HCT116 (cell line): Measurements from ENCODE around the gene KIAA1755. TPM values are rescaled to one million over a fixed set of nuclear protein-coding genes. Genes with fewer than 3 reads are reported as not detected.

Source experiments
- ATAC-seq: fragments of 200-7000 bp; cut with Tn5 transposase; 2 replicates; pipeline ENCODE4 v1.9.1; 2020; ENCODE audit warnings: mild to moderate bottlenecking, moderate library complexity
- BruUV-seq: library from RNA; stranded (reverse); fragments of 400-500 nt; replicated peaks from 2 replicates; lab custom pipeline; 2021; lab: Mats Ljungman, UMichigan
- CTCF ChIA-PET: fragments of 300-600 bp; sonication (Branson Sonifier 250); formaldehyde crosslinking; loops from one replicate; lab custom pipeline; 2021; ENCODE audit warnings: antibody characterized with exemption; lab: Charles Lee
- POLR2A ChIA-PET: fragments of 300-600, 350-600 bp; sonication (Branson Sonifier 250); formaldehyde crosslinking; loops from one replicate; lab custom pipeline; 2021; ENCODE audit warnings: antibody characterized with exemption; lab: Charles Lee
- RAD21 ChIA-PET, 2 experiments: fragments of 300-600 bp; sonication (Branson Sonifier 250); formaldehyde crosslinking; loops; one replicate each; lab custom pipeline; 2023; ENCODE audit warnings: low total read pairs in 2 of 2; ENCODE audit not compliant: uncharacterized antibody in 2 of 2, unreplicated experiment in 2 of 2, low non-redundant PET in 1 of 2; lab: Charles Lee
- DNase-seq: peaks from one replicate; pipeline ENCODE4 v3.0.0-alpha.2; 2010; ENCODE audit warnings: low read depth, low spot score
- H2AFZ ChIP-seq: fragments of 200-600 bp; shearing (Covaris generic), sonication (generic); 2 replicates; pipeline ENCODE4 v1.6.1; 2017; ENCODE audit warnings: low read depth, mixed run types, mixed read lengths, antibody characterized with exemption, low read length; ENCODE audit not compliant: poor library complexity, severe bottlenecking
- H3K27ac ChIP-seq: 2 replicates; pipeline ENCODE4 v1.5.1; 2012; ENCODE audit warnings: low read depth, low read length
- H3K27me3 ChIP-seq: fragments of 200-600 bp; sonication (generic); 2 replicates; pipeline ENCODE4 v1.6.1; 2016; ENCODE audit warnings: mixed run types, low read length, mixed read lengths; ENCODE audit not compliant: insufficient read depth
- H3K36me3 ChIP-seq, 2 experiments: fragments of 200-500 bp in 1 of 2; fragments of 200-600 bp in 1 of 2; sonication (Bioruptor generic) in 1 of 2; sonication (generic) in 1 of 2; 2 replicates each; pipeline versions ENCODE4 v1.5.1 to v1.6.1; 2014 to 2016; ENCODE audit warnings: low read length in 2 of 2, inconsistent platforms in 1 of 2, mixed read lengths in 1 of 2, mixed run types in 1 of 2; ENCODE audit not compliant: insufficient read depth in 2 of 2, control insufficient read depth in 1 of 2
- H3K4me1 ChIP-seq, 2 experiments: fragments of 200-600 bp in 1 of 2; sonication (generic) in 1 of 2; 2 replicates each; pipeline versions ENCODE4 v1.5.1 to v1.6.1; 2012 to 2017; ENCODE audit warnings: low read length in 2 of 2, inconsistent platforms in 1 of 2, mild to moderate bottlenecking in 1 of 2, mixed read lengths in 1 of 2, mixed run types in 1 of 2, moderate library complexity in 1 of 2; ENCODE audit not compliant: insufficient read depth in 2 of 2, control insufficient read depth in 1 of 2
- H3K4me2 ChIP-seq: fragments of 200-600 bp; sonication (generic); 2 replicates; pipeline ENCODE4 v1.6.1; 2017; ENCODE audit warnings: mixed run types, low read length, mixed read lengths
- H3K4me3 ChIP-seq, 2 experiments: fragments of 200-600 bp in 1 of 2; sonication (generic) in 1 of 2; replicated peaks in 1 of 2; 2 replicates each; pipeline ENCODE4 v1.5.1; 2011 to 2016; ENCODE audit warnings: low read length in 2 of 2, control low read depth in 1 of 2, low read depth in 1 of 2, mild to moderate bottlenecking in 1 of 2, mixed read lengths in 1 of 2, mixed run types in 1 of 2
- H3K79me2 ChIP-seq: fragments of 200-600 bp; sonication (generic); 2 replicates; pipeline ENCODE4 v1.6.1; 2017; ENCODE audit warnings: mild to moderate bottlenecking, mixed run types, low read length, moderate library complexity, mixed read lengths; ENCODE audit not compliant: insufficient read depth
- H3K9ac ChIP-seq: fragments of 200-600 bp; sonication (generic); 2 replicates; pipeline ENCODE4 v1.6.1; 2016; ENCODE audit warnings: low read length, mixed read lengths
- H3K9me2 ChIP-seq: fragments of 200-600 bp; sonication (generic), shearing (Covaris generic); 2 replicates; pipeline ENCODE4 v1.6.1; 2017; ENCODE audit warnings: mixed run types, mild to moderate bottlenecking, moderate library complexity; ENCODE audit not compliant: insufficient read depth
- H3K9me3 ChIP-seq, 2 experiments: fragments of 200-500 bp in 1 of 2; fragments of 200-600 bp in 1 of 2; sonication (Bioruptor generic) in 1 of 2; sonication (generic) in 1 of 2; 2 replicates each; pipeline ENCODE4 v1.6.1; 2014 to 2017; ENCODE audit warnings: low read length in 2 of 2, mixed read lengths in 2 of 2, inconsistent platforms in 1 of 2, low read depth in 1 of 2, mild to moderate bottlenecking in 1 of 2, mixed run types in 1 of 2, moderate library complexity in 1 of 2; ENCODE audit not compliant: control insufficient read depth in 1 of 2, insufficient read depth in 1 of 2
- H4K20me1 ChIP-seq: fragments of 200-600 bp; sonication (generic), shearing (Covaris generic); 2 replicates; pipeline ENCODE4 v1.6.1; 2017; ENCODE audit warnings: mixed run types, mild to moderate bottlenecking, moderate library complexity; ENCODE audit not compliant: insufficient read depth
- CEBPB ChIP-seq: IDR thresholded peaks from 2 replicates; pipeline ENCODE4 v1.6.1; 2012; ENCODE audit warnings: low read depth
- POLR2A ChIP-seq: IDR thresholded peaks from 2 replicates; pipeline ENCODE4 v1.7.0; 2011; ENCODE audit warnings: borderline replicate concordance; ENCODE audit not compliant: insufficient read depth, insufficient read length; ENCODE audit errors: extremely low read depth
- RAD21 ChIP-seq: IDR thresholded peaks from 2 replicates; pipeline ENCODE4 v1.6.1; 2012; ENCODE audit warnings: low read depth, mild to moderate bottlenecking
- SP1 ChIP-seq: IDR thresholded peaks from 2 replicates; pipeline ENCODE4 v1.6.1; 2012; ENCODE audit warnings: low read depth
- TCF7L2 ChIP-seq: IDR thresholded peaks from 2 replicates; pipeline ENCODE4 v1.7.0; 2011; ENCODE audit warnings: borderline replicate concordance, inconsistent platforms; ENCODE audit not compliant: insufficient read depth, insufficient read length; ENCODE audit errors: extremely low read depth
- YY1 ChIP-seq: IDR thresholded peaks from 2 replicates; pipeline ENCODE4 v1.6.1; 2011; ENCODE audit warnings: low read length, low read depth, moderate library complexity, mild to moderate bottlenecking; ENCODE audit not compliant: insufficient replicate concordance; ENCODE audit errors: extremely low read depth
- intact Hi-C: fragments of 100-400 bp; cut with micrococcal nuclease; formaldehyde crosslinking; loops from 2 replicates; pipeline ENCODE4 v1.10.0; 2022
- total RNA-seq: library from RNA; stranded (reverse); gene quantifications from one replicate; pipeline ENCODE4 v1.2.1, GENCODE V29; 2021; ENCODE audit not compliant: unreplicated experiment
- TF ChIP-seq, protein P1 (sequence below): IDR thresholded peaks from 2 replicates; pipeline ENCODE4 v1.6.1; 2011; ENCODE audit warnings: mild to moderate bottlenecking, low read length, moderate library complexity; ENCODE audit not compliant: insufficient replicate concordance; ENCODE audit errors: extremely low read depth
- TF ChIP-seq, protein P2 (sequence below), 3 experiments: fragments of 200-600 bp in 1 of 3; sonication (generic) in 1 of 3; IDR thresholded peaks in 2 of 3; conservative IDR thresholded peaks in 1 of 3; 2 replicates each; pipeline ENCODE4 v1.5.1; 2012 to 2017; ENCODE audit warnings: low read depth in 2 of 3, low read length in 2 of 3, antibody characterized with exemption in 1 of 3, borderline replicate concordance in 1 of 3, control low read depth in 1 of 3, mild to moderate bottlenecking in 1 of 3, mixed read lengths in 1 of 3, mixed run types in 1 of 3, moderate library complexity in 1 of 3; ENCODE audit not compliant: insufficient read depth in 1 of 3
- TF ChIP-seq, protein P3 (sequence below): IDR thresholded peaks from 2 replicates; pipeline ENCODE4 v1.6.1; 2012

The KIAA1755 gene
- total RNA-seq, 1 experiment from 2014 or later: not detected

DNA sequence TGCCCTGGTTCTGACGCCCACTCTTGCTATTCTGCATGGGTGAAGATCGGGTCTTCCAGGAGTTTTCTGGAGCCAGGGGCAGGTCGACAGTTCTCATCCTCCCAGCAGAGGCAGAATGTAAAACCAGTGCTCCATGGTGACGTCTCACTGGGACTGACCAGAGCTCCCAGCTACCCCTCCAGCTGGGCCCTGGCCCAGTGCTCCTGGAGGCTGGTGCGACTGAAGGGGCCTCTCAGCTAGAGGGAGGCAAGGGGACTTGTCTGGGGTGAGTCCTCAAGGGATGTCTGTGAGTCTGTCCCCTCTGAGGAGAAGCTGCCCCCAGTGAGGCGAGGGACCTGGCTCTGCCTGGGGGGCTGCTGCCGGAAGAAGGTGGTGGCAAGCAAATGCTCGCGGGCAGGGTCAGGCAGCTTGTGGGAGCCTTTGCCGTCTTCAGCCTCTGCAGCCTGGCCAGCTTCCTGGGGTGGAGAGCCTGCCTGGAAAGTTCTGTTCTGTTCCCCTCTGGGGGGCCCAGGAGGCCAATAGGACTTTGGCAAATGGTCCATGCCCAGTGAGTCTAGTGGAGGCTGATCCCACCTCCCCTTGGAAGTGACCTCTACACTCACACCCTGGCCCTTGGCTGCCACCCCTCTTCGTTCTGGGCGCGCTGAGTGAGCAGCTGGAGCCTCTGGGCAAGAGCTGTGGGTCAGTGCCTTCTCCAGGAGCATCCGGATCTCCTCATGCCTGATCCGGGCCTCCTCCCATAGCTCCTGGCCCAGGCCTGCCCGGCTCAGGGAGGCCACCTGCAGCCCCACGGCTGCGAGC, 47.5 kb downstream of the KIAA1755 start:
- RAD21 ChIA-PET: no interaction called here
- no peaks in the 10 kb centered on the region for H3K9me2 ChIP-seq

More for the DNA sequence above, 47.5 kb downstream of the KIAA1755 start:
- ChIA-PET CTCF (interaction anchor here (1.6 kb wide), 1 partner anchor 8 kb away, joined by 7 read pairs; no protein-coding TSS in a partner anchor), POLR2A (no interaction called here)
- Histone ChIP-seq H3K79me2 (no peaks in the 10 kb centered on the region), H2AFZ (no peak overlapping the region), H3K36me3 (no peaks in the 10 kb centered on the region), H3K9me3 (no peaks in the 10 kb centered on the region), H3K4me2 (no peak overlapping the region), H3K27me3 (no peaks in the 10 kb centered on the region), H3K9ac (no peak overlapping the region)
- no TSS peak for BruUV-seq
- intact Hi-C loops: no loop called here
- no peak for DNase-seq
- TF ChIP-seq POLR2A (no peak), RAD21 (no peak), TCF7L2 (no peak), SP1 (no peak), CEBPB (no peak), YY1 (no peak)
- TF ChIP-seq, protein P1, sequence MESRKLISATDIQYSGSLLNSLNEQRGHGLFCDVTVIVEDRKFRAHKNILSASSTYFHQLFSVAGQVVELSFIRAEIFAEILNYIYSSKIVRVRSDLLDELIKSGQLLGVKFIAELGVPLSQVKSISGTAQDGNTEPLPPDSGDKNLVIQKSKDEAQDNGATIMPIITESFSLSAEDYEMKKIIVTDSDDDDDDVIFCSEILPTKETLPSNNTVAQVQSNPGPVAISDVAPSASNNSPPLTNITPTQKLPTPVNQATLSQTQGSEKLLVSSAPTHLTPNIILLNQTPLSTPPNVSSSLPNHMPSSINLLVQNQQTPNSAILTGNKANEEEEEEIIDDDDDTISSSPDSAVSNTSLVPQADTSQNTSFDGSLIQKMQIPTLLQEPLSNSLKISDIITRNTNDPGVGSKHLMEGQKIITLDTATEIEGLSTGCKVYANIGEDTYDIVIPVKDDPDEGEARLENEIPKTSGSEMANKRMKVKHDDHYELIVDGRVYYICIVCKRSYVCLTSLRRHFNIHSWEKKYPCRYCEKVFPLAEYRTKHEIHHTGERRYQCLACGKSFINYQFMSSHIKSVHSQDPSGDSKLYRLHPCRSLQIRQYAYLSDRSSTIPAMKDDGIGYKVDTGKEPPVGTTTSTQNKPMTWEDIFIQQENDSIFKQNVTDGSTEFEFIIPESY: no peak
- TF ChIP-seq, protein P2, sequence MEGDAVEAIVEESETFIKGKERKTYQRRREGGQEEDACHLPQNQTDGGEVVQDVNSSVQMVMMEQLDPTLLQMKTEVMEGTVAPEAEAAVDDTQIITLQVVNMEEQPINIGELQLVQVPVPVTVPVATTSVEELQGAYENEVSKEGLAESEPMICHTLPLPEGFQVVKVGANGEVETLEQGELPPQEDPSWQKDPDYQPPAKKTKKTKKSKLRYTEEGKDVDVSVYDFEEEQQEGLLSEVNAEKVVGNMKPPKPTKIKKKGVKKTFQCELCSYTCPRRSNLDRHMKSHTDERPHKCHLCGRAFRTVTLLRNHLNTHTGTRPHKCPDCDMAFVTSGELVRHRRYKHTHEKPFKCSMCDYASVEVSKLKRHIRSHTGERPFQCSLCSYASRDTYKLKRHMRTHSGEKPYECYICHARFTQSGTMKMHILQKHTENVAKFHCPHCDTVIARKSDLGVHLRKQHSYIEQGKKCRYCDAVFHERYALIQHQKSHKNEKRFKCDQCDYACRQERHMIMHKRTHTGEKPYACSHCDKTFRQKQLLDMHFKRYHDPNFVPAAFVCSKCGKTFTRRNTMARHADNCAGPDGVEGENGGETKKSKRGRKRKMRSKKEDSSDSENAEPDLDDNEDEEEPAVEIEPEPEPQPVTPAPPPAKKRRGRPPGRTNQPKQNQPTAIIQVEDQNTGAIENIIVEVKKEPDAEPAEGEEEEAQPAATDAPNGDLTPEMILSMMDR (IDR thresholded peaks at IDR 0.05 in 2 of 3, conservative IDR thresholded peaks at IDR 0.05 in 1 of 3; ENCODE audit: borderline replicate concordance in 1 of 3, insufficient read depth in 1 of 3, low read depth in 2 of 3, low read length in 2 of 3): no peak
- TF ChIP-seq, protein P3, sequence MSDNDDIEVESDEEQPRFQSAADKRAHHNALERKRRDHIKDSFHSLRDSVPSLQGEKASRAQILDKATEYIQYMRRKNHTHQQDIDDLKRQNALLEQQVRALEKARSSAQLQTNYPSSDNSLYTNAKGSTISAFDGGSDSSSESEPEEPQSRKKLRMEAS: no peak
- TF ChIP-seq, all 23 proteins: peak for 0
- peaks cover 7 to 14% of the 10 kb centered on the region in 2 experiments for H3K4me1 ChIP-seq
- no peak overlapping the region for H3K4me3 ChIP-seq
- no peak overlapping the region for H3K27ac ChIP-seq
- no peaks in the 10 kb centered on the region for H4K20me1 ChIP-seq
- no peak for ATAC-seq
